HG03571 (cell line): Measurements from ENCODE around the gene FJX1.
"Not testable (repeated sequence)": the region's sequence is repeated elsewhere in the genome, so short reads cannot be mapped to it uniquely, and the experiment has no call there.

ENCODE experiments used
- ATAC-seq: cut with Tn5 transposase; IDR thresholded peaks from one replicate; pipeline ENCODE4 v1.9.1; 2021; ENCODE audit not compliant: unreplicated experiment

FJX1 gene

GRCh38 chr11:35663408-35663702, 45.1 kb downstream of the FJX1 start:
- ATAC-seq: no peak

GRCh38 chr11:35664977-35665441, 46.7 kb downstream of the FJX1 start:
- no peak for ATAC-seq

- ATAC-seq: no peak
Measured at GRCh38 chr11:35667257-35667656, 49.0 kb downstream of the FJX1 start.

GRCh38 chr11:35668350-35668749, 50.1 kb downstream of the FJX1 start:
- not testable (repeated sequence) for ATAC-seq
